Stimulated activated CD4-positive, alpha-beta T cell treated with anti-CD3 and anti-CD28 coated beads, Interleukin-4, amount 100 ng/mL, for 4 hours (primary cell): ENCODE data around the gene MT1M.

Experiments
- DNase-seq, 2 experiments: peaks; one replicate each; pipeline ENCODE4 v3.0.0-alpha.2; 2020

MT1M gene

GRCh38 chr16:56679078-56679730 lies 46.7 kb downstream of the MT1M start:
- no peak for DNase-seq

DNA sequence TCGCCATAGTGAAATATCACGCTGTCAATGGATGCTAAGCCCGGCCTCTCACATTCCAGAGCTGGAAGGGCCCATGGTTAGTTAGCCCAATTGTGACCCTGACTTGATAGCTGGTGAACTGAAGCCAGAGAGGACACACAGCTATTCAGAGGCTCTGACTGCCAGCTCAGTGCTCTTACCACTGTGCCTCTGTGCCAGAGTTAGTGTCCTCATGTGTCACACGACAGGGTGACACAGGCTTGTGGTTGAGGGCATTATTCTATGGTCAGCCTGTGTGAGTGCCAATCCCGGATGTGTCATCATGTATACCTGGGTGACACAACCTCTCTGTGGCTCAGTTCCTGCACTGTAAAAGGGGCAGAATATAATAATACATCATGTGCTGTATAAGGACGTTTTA lies 47.4 kb downstream of the MT1M start:
- no peak for DNase-seq

DNA sequence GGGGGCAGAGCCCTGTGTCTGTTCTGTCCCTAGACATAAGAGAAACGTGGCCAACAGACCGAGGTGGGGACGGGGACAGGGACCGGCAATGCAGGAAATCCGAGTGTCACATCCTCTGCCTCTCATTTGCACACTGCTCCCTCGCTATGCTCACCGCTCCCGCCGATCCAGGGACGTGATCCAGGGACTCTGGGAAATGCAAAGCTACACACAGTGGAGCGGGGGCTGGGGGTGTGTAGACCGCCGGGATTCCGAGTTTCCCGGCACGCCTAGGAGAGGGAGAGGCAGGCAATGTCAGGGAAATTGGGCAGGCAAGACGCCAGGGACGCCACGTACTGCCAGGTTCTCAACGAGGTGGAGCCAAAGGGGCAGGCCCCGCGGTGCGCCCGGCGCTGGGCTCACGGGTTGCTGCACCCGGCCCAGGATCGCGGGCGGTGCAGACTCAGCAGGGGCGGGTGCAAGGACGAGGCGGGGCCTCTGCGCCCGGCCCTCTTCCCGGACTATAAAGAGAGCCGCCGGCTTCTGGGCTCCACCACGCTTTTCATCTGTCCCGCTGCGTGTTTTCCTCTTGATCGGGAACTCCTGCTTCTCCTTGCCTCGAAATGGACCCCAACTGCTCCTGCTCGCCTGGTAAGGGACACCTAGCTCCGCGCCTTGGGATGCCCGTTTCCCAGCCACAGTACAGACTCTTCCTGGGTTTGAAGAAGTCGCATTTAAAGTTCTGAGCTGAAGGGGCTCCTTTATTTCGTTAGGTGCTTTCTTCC lies 49.7 kb downstream of the MT1M start, which contains the start of gene MT1X:
MT1X (plus strand) TSS at position 532 of the 764 bp plus-strand sequence; CDS start at position 603, 71 bp downstream.
- peak; percentile 84 to 90 for DNase-seq

- DNase-seq: no peak
These were observed 50.4 kb downstream of the MT1M start for GRCh38 chr16:56682703-56683397.
